Measurements from ENCODE around the gene ZYG11A. TPM values are rescaled to one million over a fixed set of nuclear protein-coding genes. Genes with fewer than 3 reads are reported as not detected.

The ZYG11A gene
- total and polyA plus RNA-seq, 7 donors = 0.13 TPM; not detected in 6

DNA sequence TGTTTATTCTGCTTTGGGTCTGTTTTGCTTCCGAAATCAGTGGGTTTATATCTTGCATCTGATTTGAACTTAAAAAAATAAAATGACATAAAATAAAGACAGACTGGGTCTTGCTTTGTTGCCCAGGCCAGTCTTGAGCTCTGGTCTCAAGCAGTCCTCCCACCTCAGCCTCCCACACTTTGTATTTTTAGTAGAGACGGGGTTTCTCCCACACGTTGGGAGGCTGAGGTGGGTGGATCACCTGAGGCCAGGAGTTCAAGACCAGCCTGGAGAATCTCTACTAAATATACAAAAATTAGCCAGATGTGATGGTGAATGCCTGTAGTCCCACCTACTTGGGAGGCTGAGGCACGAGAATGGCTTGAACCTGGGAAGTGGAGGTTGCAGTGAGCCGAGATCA, 5.9 kb downstream of the ZYG11A start:
- Histone ChIP-seq H3K27ac (no peak overlapping the region), H3K36me3 (ENCODE audit: insufficient read depth in 1 of 2, low read depth in 1 of 2) (no peaks in the 10 kb centered on the region), H3K4me3 (no peak overlapping the region), H3K9me3 (no peaks in the 10 kb centered on the region), H3K4me1 (no peaks in the 10 kb centered on the region), H3K27me3 (ENCODE audit: insufficient read depth in 3 of 3, low read length in 2 of 3) (peaks cover 0 to 23% (median 5%) of the 10 kb centered on the region in 3 donors)
- ATAC-seq = no peak
- TF ChIP-seq, protein P1, sequence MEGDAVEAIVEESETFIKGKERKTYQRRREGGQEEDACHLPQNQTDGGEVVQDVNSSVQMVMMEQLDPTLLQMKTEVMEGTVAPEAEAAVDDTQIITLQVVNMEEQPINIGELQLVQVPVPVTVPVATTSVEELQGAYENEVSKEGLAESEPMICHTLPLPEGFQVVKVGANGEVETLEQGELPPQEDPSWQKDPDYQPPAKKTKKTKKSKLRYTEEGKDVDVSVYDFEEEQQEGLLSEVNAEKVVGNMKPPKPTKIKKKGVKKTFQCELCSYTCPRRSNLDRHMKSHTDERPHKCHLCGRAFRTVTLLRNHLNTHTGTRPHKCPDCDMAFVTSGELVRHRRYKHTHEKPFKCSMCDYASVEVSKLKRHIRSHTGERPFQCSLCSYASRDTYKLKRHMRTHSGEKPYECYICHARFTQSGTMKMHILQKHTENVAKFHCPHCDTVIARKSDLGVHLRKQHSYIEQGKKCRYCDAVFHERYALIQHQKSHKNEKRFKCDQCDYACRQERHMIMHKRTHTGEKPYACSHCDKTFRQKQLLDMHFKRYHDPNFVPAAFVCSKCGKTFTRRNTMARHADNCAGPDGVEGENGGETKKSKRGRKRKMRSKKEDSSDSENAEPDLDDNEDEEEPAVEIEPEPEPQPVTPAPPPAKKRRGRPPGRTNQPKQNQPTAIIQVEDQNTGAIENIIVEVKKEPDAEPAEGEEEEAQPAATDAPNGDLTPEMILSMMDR (IDR thresholded peaks at IDR 0.05) = no peak
- 85 to 89% (median 85%) methylated on average over 5 of the region's 5 CpGs for WGBS, 3 donors
- intact Hi-C loops (cut with DNase I) = loop anchor here in 1 of 2 donors (10.0 kb wide), 1 partner anchor 76 kb away; the partner anchor contains the start of genes ECHDC2 and SCP2
- DNase-seq = no peak

DNA sequence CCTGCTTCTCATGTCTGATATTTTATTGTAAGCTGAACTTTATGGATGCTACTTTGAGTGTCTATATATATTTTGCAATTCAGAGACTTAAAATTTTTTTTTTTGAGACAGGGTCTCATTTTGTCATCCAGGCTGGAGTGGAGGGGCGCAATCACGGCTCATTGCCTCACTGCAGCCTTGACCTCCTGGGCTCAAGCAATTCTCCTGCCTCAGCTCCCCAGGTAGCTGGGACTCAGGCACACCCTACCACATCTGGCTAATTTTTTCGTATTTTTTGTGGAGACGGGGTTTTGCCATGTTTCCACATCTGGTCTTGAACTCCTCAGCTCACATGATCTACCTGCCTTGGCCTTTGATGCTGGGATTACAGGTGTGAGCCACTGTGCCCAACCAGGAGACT, 8.4 kb downstream of the ZYG11A start:
- TF ChIP-seq, protein P1 (IDR thresholded peaks at IDR 0.05) = no peak
- Histone ChIP-seq H3K27ac (no peak overlapping the region), H3K4me1 (no peaks in the 10 kb centered on the region), H3K4me3 (no peak overlapping the region), H3K9me3 (no peaks in the 10 kb centered on the region), H3K27me3 (ENCODE audit: insufficient read depth in 3 of 3, low read length in 2 of 3) (no peaks in the 10 kb centered on the region), H3K36me3 (ENCODE audit: insufficient read depth in 1 of 2, low read depth in 1 of 2) (no peaks in the 10 kb centered on the region)
- WGBS, 3 donors = 85 to 88% (median 87%) methylated on average over 4 of the region's 4 CpGs
- intact Hi-C loops (cut with DNase I) = no loop called here
- no peak for ATAC-seq
- no peak for DNase-seq

DNA sequence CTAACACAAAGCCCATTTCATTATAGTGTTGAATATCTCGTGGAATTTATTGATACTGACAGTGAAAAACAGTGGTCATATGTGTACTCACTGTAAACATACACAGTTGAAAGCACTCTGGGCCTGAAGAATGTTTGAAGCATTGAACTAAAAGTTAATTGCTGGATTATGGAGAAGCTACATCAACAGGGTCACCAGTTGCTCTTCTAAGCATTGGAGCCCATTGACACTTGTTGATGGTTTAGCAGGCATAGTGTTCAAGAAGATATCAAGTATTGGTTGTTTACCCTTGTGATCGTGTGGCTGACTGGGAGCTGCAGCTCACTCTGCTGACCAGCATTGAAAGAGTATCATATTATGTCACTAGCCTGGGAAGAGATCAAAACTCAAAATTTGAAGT, 10.3 kb downstream of the ZYG11A start:
- ATAC-seq (no peak), DNase-seq (no peak)
- Histone ChIP-seq H3K4me3 (no peak overlapping the region), H3K9me3 (no peaks in the 10 kb centered on the region), H3K4me1 (peaks cover 7% of the 10 kb centered on the region), H3K36me3 (ENCODE audit: insufficient read depth in 1 of 2, low read depth in 1 of 2) (no peaks in the 10 kb centered on the region), H3K27ac (no peak overlapping the region), H3K27me3 (ENCODE audit: insufficient read depth in 3 of 3, low read length in 2 of 3) (no peaks in the 10 kb centered on the region)
- WGBS, 3 donors = 77 to 84% (median 81%) methylated on average over 2 of the region's 2 CpGs
- intact Hi-C loops (cut with DNase I) = no loop called here
- TF ChIP-seq, protein P1 (IDR thresholded peaks at IDR 0.05) = no peak

DNA sequence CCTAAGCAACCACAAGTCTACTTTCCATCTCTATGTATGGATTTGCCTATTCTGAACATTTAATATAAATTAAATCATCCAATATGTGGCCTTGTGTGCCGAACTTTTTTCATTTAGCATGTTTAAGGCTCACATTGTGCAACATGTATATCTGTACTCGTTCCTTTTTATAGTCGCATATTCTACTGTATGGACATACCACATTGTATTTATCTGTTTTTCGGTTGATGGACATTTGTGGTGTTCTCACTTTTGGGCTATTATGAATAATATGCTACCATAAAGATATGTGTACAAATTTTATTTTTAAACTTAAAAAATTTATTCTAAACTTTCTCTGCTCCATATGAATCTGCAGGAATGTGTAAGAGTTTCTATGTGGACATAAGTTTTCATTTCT, 13.0 kb downstream of the ZYG11A start:
- H3K27ac ChIP-seq = no peak overlapping the region
- WGBS, 3 donors = 92 to 98% (median 94%) methylated on average over 4 of the region's 4 CpGs
- intact Hi-C loops (cut with DNase I) = no loop called here
- DNase-seq (no peak), ATAC-seq (no peak)
- TF ChIP-seq, protein P1 (IDR thresholded peaks at IDR 0.05) = no peak
- no peak overlapping the region for H3K4me3 ChIP-seq
- peaks cover 7% of the 10 kb centered on the region for H3K4me1 ChIP-seq
- H3K36me3 ChIP-seq (ENCODE audit: insufficient read depth in 1 of 2, low read depth in 1 of 2) = no peaks in the 10 kb centered on the region
- no peaks in the 10 kb centered on the region for H3K27me3 ChIP-seq (ENCODE audit: insufficient read depth in 3 of 3, low read length in 2 of 3)
- no peaks in the 10 kb centered on the region for H3K9me3 ChIP-seq

DNA sequence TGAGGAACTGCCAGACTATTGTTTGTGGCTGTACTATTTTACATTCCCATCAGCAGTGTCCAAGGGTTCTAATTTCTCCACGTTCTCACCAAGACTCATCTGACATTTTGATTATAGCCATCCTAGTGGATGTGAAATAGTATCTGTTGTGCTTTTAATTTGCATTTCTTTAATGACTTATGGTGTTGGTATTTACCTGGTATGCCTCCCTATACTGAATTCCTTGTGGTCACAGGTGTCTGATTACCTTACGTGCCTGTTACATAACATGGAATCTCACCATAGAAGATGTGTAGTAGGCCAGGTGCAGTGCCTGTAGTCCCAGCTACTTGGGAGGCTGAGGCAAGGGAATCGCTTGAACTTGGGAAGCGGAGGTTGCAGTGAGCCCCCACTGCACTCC, 13.5 kb downstream of the ZYG11A start:
- TF ChIP-seq, protein P1 (IDR thresholded peaks at IDR 0.05) = no peak
- H3K27ac ChIP-seq = no peak overlapping the region
- ATAC-seq = no peak
- no peaks in the 10 kb centered on the region for H3K9me3 ChIP-seq
- no peaks in the 10 kb centered on the region for H3K27me3 ChIP-seq (ENCODE audit: insufficient read depth in 3 of 3, low read length in 2 of 3)
- H3K4me3 ChIP-seq = no peak overlapping the region
- H3K36me3 ChIP-seq (ENCODE audit: insufficient read depth in 1 of 2, low read depth in 1 of 2) = no peaks in the 10 kb centered on the region
- WGBS, 3 donors = 89 to 97% (median 92%) methylated on average over 4 of the region's 4 CpGs
- H3K4me1 ChIP-seq = peaks cover 7% of the 10 kb centered on the region
- no peak for DNase-seq
- intact Hi-C loops (cut with DNase I) = no loop called here

All from psoas muscle (tissue), 8 donors.